Thyroid gland (tissue), 4 donors: ENCODE results near the gene KIAA0232.

Source experiments
- CTCF ChIP-seq, 6 experiments: fragments of 200-600 bp in 3 of 6; fragments of 450-650 bp in 3 of 6; sonication (generic) in 3 of 6; IDR thresholded peaks; one replicate each; pipeline ENCODE4 v1.5.1; 2016 to 2019; ENCODE audit warnings: antibody characterized with exemption in 6 of 6, mild to moderate bottlenecking in 2 of 6, inconsistent platforms in 1 of 6, moderate library complexity in 1 of 6
- POLR2A ChIP-seq, 2 donors: fragments of 450-650 bp; IDR thresholded peaks; one replicate each; pipeline ENCODE4 v1.6.1; 2017; ENCODE audit warnings: antibody characterized with exemption in 2 of 2, mild to moderate bottlenecking in 2 of 2, moderate library complexity in 1 of 2

- TF ChIP-seq POLR2A (IDR thresholded peaks at IDR 0.05): no peak
- TF ChIP-seq CTCF (IDR thresholded peaks at IDR 0.05): no peak
Measured at GRCh38 chr4:6740347-6740746, 42.2 kb upstream of the KIAA0232 start.
